ENCODE results near the gene CEP44. TPM values are rescaled to one million over a fixed set of nuclear protein-coding genes. Genes with fewer than 3 reads are reported as not detected.

CEP44 gene
- polyA plus RNA-seq, 1 donor from 2014 or later: 19.3 TPM

GRCh38 chr4:174357321-174357720 lies 73.6 kb downstream of the CEP44 start:
- no peak overlapping the region for H2AFZ ChIP-seq (ENCODE audit: low read depth, low read length)
- no peaks in the 10 kb centered on the region for H3F3A ChIP-seq (ENCODE audit: insufficient read depth, low read length, poor library complexity, severe bottlenecking)
- H3K9me2 ChIP-seq (ENCODE audit: insufficient read depth, low read length): no peaks in the 10 kb centered on the region
- no peaks in the 10 kb centered on the region for H3K9me3 ChIP-seq (ENCODE audit: low read length)
- H4K20me1 ChIP-seq (ENCODE audit: insufficient read depth): no peaks in the 10 kb centered on the region
- no peaks in the 10 kb centered on the region for H3K27me3 ChIP-seq (ENCODE audit: insufficient read depth, low read depth, low read length)
- H3K4me2 ChIP-seq (ENCODE audit: low read length): no peak overlapping the region
- H3K4me3 ChIP-seq (ENCODE audit: low read length): no peak overlapping the region
- H3K36me3 ChIP-seq (ENCODE audit: insufficient read depth, low read length): no peaks in the 10 kb centered on the region
- H3K27ac ChIP-seq (ENCODE audit: low read length): no peak overlapping the region
- no peak for TF ChIP-seq TAF1 (IDR thresholded peaks at IDR 0.05; ENCODE audit: low read depth)
- no peak for TF ChIP-seq SMC3 (conservative IDR thresholded peaks at IDR 0.05; ENCODE audit: poor library complexity)
- TF ChIP-seq POLR2AphosphoS5 (IDR thresholded peaks at IDR 0.05): no peak
- no peaks in the 10 kb centered on the region for H3K79me2 ChIP-seq (replicated peaks; ENCODE audit: insufficient read depth, low read length)
- H3K9ac ChIP-seq (ENCODE audit: low read length): no peak overlapping the region

GRCh38 chr4:174358410-174358809 lies 74.7 kb downstream of the CEP44 start:
- Histone ChIP-seq H3K79me2 (replicated peaks; ENCODE audit: insufficient read depth, low read length) (no peaks in the 10 kb centered on the region), H3F3A (ENCODE audit: insufficient read depth, low read length, poor library complexity, severe bottlenecking) (no peaks in the 10 kb centered on the region), H3K27me3 (ENCODE audit: insufficient read depth, low read depth, low read length) (no peaks in the 10 kb centered on the region), H3K27ac (ENCODE audit: low read length) (no peak overlapping the region), H2AFZ (ENCODE audit: low read depth, low read length) (no peak overlapping the region), H3K9me3 (ENCODE audit: low read length) (no peaks in the 10 kb centered on the region), H3K4me2 (ENCODE audit: low read length) (no peak overlapping the region), H3K9me2 (ENCODE audit: insufficient read depth, low read length) (no peaks in the 10 kb centered on the region), H4K20me1 (ENCODE audit: insufficient read depth) (no peaks in the 10 kb centered on the region), H3K4me3 (ENCODE audit: low read length) (no peak overlapping the region), H3K9ac (ENCODE audit: low read length) (no peak overlapping the region), H3K36me3 (ENCODE audit: insufficient read depth, low read length) (no peaks in the 10 kb centered on the region)
- TF ChIP-seq MXI1 (conservative IDR thresholded peaks at IDR 0.05; ENCODE audit: poor library complexity, severe bottlenecking): no peak

GRCh38 chr4:174358829-174359228 lies 75.1 kb downstream of the CEP44 start:
- Histone ChIP-seq H3K27ac (ENCODE audit: low read length) (no peak overlapping the region), H3K79me2 (replicated peaks; ENCODE audit: insufficient read depth, low read length) (no peaks in the 10 kb centered on the region), H3F3A (ENCODE audit: insufficient read depth, low read length, poor library complexity, severe bottlenecking) (no peaks in the 10 kb centered on the region), H3K9ac (ENCODE audit: low read length) (no peak overlapping the region), H3K4me2 (ENCODE audit: low read length) (no peak overlapping the region), H3K9me3 (ENCODE audit: low read length) (no peaks in the 10 kb centered on the region), H2AFZ (ENCODE audit: low read depth, low read length) (no peak overlapping the region), H3K4me3 (ENCODE audit: low read length) (no peak overlapping the region), H3K27me3 (ENCODE audit: insufficient read depth, low read depth, low read length) (no peaks in the 10 kb centered on the region), H3K36me3 (ENCODE audit: insufficient read depth, low read length) (no peaks in the 10 kb centered on the region), H4K20me1 (ENCODE audit: insufficient read depth) (no peaks in the 10 kb centered on the region), H3K9me2 (ENCODE audit: insufficient read depth, low read length) (no peaks in the 10 kb centered on the region)
- TF ChIP-seq EZH2 (IDR thresholded peaks at IDR 0.05; ENCODE audit: borderline replicate concordance, insufficient read depth, low read length, poor library complexity, severe bottlenecking) (no peak), SMC3 (conservative IDR thresholded peaks at IDR 0.05; ENCODE audit: poor library complexity) (no peak), CTCF (IDR thresholded peaks at IDR 0.05; ENCODE audit: poor library complexity, severe bottlenecking) (no peak), POLR2AphosphoS5 (IDR thresholded peaks at IDR 0.05) (no peak), MXI1 (conservative IDR thresholded peaks at IDR 0.05; ENCODE audit: poor library complexity, severe bottlenecking) (no peak), RAD21 (conservative IDR thresholded peaks at IDR 0.05) (no peak), TAF1 (IDR thresholded peaks at IDR 0.05; ENCODE audit: low read depth) (no peak), EP300 (conservative IDR thresholded peaks at IDR 0.05; ENCODE audit: poor library complexity, severe bottlenecking) (no peak)
- TF ChIP-seq, protein P1, sequence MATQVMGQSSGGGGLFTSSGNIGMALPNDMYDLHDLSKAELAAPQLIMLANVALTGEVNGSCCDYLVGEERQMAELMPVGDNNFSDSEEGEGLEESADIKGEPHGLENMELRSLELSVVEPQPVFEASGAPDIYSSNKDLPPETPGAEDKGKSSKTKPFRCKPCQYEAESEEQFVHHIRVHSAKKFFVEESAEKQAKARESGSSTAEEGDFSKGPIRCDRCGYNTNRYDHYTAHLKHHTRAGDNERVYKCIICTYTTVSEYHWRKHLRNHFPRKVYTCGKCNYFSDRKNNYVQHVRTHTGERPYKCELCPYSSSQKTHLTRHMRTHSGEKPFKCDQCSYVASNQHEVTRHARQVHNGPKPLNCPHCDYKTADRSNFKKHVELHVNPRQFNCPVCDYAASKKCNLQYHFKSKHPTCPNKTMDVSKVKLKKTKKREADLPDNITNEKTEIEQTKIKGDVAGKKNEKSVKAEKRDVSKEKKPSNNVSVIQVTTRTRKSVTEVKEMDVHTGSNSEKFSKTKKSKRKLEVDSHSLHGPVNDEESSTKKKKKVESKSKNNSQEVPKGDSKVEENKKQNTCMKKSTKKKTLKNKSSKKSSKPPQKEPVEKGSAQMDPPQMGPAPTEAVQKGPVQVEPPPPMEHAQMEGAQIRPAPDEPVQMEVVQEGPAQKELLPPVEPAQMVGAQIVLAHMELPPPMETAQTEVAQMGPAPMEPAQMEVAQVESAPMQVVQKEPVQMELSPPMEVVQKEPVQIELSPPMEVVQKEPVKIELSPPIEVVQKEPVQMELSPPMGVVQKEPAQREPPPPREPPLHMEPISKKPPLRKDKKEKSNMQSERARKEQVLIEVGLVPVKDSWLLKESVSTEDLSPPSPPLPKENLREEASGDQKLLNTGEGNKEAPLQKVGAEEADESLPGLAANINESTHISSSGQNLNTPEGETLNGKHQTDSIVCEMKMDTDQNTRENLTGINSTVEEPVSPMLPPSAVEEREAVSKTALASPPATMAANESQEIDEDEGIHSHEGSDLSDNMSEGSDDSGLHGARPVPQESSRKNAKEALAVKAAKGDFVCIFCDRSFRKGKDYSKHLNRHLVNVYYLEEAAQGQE (IDR thresholded peaks at IDR 0.05; ENCODE audit: borderline replicate concordance): no peak

Measured in neural cell (in vitro differentiated cells).